Purkinje cell (primary cell): ENCODE results near the gene TOM1L2. TPM values are rescaled to one million over a fixed set of nuclear protein-coding genes. Genes with fewer than 3 reads are reported as not detected.

ENCODE experiments used
- polyA plus RNA-seq: library from polyadenylated mRNA; unstranded; fragments of >200 nt; fragmentation: Nextera tagmentation; gene quantifications from 2 replicates; pipeline ENCODE4 v1.2.1, GENCODE V29; 2014

Gene TOM1L2
- 23.1 and 31.5 TPM in 2 replicates for polyA plus RNA-seq

GRCh38 chr17:17972126-17972951, at the start of gene TOM1L2, which contains the start of gene DRC3:
TOM1L2 (minus strand) TSS chr17:17972400; CDS start chr17:17972313, 87 bp downstream.
DRC3 (plus strand) TSS chr17:17972862; CDS start chr17:17977599, 4,737 bp downstream.

GRCh38 chr17:17836818-17837379, 135.3 kb downstream of the TOM1L2 start, which contains the start of gene SREBF1:
SREBF1 (minus strand) TSS chr17:17836986; CDS start chr17:17836817, 169 bp downstream.

Other genes starting within 250 kb of the TOM1L2 start
- gene SREBF1, start 135.4 kb downstream of the TOM1L2 start, polyA plus RNA-seq: 4.5 and 5.7 TPM in 2 replicates
- gene DRC3, start 462 bp upstream of the TOM1L2 start, polyA plus RNA-seq: 1.4 TPM in 1 of 2 replicates, not detected in the other
- 11.8 and 17.7 TPM in 2 replicates for gene ATPAF2, start 66.8 kb upstream of the TOM1L2 start, polyA plus RNA-seq
- 5.1 and 6.5 TPM in 2 replicates for gene GID4, start 67.0 kb upstream of the TOM1L2 start, polyA plus RNA-seq
- gene DRG2, start 115.5 kb upstream of the TOM1L2 start, polyA plus RNA-seq: 15.4 and 29.2 TPM in 2 replicates
- gene MYO15A, start 136.4 kb upstream of the TOM1L2 start, polyA plus RNA-seq: 0.70 and 1.0 TPM in 2 replicates
- 36.4 and 42.2 TPM in 2 replicates for gene ALKBH5, start 211.4 kb upstream of the TOM1L2 start, polyA plus RNA-seq